HG03139 (cell line): ENCODE measurements around the gene LMX1A.

ENCODE experiments used
- ATAC-seq: cut with Tn5 transposase; IDR thresholded peaks from one replicate; pipeline ENCODE4 v1.9.1; 2021; ENCODE audit not compliant: unreplicated experiment

LMX1A gene

DNA sequence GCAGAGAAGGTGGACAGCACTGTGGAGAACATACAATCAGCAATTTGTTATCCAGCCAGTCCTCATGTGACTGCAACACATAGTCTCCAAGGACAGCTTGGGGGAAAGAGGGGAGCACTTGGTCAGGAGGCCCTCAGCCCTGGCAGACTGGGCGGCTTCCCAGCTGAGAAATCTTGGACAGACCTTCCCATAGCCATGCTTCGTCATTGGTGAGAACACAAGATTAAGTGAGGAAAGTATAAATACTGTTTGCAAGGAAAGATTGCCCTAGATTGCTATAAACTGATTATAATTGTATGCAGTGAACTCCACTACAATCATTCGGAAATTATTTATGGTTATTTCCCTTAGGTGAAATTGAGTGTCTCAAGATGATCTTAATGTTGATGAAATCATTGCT is 131.5 kb downstream of the LMX1A start:
- ATAC-seq, result no peak

DNA sequence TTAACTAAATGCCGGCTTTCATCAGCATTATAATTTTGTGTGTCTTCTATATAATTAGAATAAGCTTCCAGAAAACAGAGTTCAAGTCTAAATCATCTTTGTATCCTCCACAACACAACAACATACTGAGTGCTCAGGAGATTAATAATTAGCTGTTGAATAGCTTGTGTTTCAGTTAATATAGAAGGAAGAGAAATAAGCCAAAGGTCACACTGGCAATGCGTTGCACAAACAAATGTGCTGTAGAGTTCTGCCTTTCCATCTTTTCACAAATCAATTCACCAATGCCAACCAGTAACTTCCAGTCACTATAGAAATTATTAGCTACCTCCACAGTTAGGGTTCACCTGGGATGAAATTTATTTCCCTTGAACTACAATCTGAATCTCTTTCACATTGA is 132.0 kb downstream of the LMX1A start:
- no peak for ATAC-seq

DNA sequence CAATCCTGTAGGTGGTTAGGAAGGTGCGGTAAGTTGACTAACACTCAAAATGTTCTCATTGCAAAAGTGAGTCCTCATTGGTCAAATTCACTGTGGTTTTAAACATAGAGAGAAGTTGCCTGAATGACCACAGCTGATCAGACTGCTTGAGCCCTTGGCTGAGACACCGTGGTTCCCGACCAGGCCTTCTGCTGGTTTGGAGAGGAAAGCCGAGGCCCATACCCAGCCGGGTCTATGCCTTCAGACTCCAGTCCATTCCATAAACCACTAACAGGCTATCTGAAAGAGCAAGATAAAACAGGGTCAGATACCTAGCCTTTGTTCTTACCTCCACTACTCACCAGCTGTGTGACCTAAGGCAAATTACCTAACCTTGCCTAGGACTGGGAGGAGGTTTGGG is 133.9 kb downstream of the LMX1A start:
- no peak for ATAC-seq

DNA sequence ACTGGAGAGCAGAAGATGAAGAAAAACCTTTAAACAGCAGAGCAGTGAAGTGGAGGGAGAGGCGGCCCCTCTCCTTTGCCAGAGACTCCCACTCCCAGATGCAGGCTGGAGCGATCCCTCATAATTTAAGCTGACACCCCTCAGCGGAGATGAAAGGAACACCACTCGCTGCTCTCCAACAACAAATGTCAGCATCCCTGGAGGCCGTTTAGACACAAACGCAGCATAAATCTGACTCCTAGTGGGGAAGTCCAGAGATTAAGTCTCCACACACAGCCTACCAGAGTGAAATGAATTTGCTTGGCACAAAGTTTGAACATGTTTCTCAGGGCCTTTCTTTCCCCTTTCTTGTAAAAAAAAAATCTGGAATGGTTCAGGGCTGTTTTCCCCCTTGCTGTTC is 137.8 kb downstream of the LMX1A start:
- no peak for ATAC-seq

DNA sequence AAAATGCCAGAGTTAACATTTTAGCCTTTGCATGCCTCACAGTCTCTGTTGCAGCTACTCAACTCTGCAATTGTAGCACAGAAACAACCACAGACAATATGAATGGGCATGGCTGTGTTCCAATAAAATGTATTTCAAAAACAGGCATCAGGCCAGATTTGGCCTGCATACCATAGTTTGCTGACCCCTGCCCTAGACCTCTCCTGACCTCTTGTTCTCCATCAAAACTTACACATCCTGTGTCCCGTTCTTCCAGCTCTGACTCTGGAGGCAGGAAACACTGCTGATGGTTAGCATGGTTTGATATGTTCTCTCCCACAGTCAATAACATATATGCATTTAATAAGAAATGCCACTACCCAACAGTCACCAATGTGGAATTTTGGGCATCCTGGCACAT is 138.6 kb downstream of the LMX1A start:
- ATAC-seq, result no peak

DNA sequence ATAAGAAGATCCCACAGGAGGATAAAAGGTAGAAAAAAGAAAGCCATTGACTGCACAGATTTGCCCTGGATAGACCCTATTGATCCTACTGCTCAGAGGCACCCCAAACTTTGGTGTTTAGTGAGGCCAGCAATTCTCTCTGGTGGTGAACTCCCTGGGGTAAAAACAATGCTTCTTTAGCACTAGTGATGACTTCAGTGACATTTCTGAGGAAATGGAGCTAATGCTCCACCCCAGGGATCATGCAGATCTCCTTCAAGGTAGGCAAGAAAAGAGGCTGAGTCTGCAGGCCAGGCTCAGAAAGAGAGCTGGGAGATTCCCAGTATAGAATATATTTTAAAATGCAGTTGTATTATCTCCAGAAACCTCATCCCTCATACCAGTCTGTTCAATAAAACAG is 140.3 kb downstream of the LMX1A start:
- ATAC-seq, result no peak

DNA sequence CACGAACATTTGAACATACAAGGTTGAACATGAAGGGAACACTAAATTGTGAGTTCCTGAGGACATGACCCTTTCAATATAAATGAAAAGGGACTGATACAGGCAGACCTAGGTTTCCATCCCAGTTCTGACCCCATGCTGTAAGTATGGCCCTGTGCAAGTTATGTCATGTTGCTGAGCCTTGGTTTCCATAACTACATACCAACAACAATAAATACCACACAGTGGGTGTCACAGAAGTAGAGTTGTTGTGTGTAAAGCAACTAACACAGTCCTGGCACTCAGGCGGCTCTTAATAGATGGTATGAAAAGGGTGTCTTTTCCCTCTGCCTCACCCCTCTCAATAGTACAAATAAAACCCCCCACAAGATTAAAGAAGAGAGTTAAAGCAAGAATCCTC is 140.8 kb downstream of the LMX1A start:
- no peak for ATAC-seq

DNA sequence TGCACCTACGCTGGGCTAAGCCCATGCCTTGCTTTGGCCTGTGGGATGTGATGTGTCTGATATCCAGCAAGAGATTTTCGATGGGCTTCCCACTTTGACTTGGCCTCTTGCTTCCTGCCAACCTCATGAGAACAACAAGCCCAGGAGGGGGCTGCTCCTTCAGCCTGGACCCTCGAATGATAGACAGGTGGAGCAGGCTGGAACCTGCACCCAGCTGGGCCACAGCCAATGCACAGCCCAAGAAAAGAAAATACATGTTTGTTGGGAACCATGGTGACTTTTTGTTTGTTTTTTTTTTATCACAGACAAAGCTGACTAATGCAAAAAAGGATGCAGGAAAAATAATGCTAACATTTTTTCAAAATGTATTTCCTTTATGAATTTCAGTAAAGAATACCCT is 144.3 kb downstream of the LMX1A start:
- ATAC-seq, result no peak

DNA sequence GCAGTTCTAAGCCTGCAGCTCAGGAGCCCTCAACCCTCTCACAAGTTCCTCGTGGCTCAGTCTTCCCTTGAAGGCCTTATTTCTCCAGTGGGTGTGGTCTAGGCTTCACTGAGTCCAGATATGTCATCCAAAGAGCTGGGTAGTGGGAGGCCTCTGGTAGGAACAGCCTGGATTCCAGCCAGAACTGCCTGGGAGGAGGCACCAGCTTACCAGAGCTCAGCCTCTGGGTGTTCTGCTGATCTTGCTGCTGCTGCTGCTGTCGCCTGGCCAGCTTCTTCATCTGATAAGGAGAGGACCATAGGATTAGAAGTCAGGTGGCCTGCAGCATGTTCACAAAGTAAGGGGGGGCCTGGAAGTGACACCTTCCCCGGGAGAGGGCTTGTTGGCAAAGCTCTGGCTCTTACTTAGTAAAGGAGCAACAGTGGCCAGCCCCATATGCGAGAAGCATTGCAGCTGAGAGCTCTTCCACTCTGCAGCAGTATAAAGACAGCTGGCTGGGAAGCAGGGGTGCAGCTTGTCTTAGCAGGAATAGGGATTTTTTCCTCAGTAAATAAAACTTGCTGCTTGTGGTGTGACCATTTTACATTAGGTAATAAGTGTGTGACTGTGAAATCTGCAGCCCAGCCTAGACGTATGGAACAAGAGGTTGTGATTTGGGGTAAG is 148.5 kb downstream of the LMX1A start:
- no peak for ATAC-seq

DNA sequence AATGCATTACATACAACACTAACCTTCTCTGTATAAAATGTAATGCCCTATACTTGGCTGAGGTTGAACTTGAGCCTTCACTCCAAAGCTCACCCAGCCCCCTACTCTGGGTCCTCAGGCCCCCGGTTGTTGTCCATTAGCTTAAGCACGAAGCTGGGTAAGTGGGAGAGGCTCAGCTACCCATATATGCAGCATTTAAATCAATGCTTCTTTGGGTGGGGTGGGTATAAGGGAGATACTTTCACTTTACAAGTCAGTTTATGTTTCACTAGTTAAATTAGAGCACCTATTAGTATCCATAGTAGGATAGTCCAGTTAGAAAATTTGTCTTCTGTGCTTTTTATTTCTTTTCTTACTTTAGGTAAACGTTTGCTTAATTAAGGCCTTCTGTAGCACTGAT is 151.4 kb downstream of the LMX1A start:
- no peak for ATAC-seq

DNA sequence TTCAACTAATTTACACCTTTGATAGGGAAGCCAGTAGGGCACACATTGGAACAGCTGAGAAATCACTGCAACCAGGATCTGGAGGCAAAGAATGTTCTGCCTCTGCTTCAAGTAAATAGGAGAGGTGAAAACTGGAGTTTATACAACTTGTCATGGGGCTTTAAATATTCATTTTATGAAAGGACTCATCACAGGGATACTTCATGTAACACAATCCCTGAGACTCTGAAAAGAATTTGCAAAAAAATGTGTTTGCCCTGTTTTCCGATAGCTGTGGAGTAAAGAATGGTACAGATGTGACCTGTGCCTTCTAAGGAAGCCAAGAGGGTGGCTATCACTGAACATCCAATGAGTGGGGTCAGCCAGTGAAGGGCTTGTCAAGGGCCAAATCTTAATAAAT is 152.0 kb downstream of the LMX1A start:
- ATAC-seq, result no peak

DNA sequence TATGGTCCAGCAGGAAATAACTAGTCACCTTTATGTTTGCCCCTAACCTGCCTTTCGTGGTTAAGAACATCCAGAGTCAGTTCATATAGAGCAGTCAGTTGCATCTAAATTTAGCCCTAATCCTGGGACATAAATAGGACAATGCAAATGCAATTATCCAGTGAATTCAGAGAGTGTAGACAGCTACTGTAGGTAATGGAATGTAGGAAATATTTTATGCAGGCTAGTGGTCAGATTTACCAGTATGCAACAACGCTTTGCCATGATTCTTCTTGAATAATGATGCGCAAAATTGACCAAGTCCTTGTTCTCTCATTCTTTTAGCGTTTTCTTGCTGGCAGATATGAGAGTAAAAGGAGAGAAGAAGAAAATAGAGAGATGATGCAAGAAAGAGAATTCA is 165.4 kb downstream of the LMX1A start:
- no peak for ATAC-seq

DNA sequence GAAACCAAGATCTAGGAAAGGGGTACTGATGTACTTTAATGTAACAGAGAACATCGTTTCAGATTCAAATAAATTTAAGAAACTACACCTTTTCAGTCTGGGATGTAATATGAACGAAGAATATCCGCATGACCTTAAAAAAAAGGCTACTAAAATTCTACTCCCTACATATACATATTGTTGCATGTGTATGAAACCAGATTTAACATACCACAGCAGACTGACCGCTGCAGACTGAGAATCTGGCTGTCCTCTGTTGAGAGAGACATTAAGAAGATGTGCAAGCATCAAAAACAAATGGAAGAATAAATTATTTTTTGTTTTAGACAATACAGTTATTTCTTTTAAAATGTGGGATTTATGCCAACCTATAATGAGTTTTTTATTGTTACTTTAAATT is 166.6 kb downstream of the LMX1A start:
- no peak for ATAC-seq

DNA sequence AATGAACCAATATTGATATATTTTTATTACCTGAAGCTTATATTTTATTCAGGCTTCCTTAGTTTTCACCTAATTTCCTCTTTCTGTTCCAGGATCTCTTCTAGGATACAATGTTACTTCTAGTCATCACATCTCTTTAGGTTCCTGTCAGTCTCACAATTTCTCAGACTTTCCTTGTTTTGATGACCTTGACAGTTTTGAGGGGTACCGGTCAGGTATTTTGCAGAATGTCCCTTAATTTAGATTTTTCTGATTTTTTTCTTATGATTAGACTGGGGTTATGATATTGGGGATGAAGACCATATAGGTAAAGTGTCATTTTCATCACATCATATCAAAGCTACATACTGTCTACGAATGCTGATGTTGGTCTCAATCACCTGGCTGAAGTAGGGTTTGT is 167.5 kb downstream of the LMX1A start:
- no peak for ATAC-seq

DNA sequence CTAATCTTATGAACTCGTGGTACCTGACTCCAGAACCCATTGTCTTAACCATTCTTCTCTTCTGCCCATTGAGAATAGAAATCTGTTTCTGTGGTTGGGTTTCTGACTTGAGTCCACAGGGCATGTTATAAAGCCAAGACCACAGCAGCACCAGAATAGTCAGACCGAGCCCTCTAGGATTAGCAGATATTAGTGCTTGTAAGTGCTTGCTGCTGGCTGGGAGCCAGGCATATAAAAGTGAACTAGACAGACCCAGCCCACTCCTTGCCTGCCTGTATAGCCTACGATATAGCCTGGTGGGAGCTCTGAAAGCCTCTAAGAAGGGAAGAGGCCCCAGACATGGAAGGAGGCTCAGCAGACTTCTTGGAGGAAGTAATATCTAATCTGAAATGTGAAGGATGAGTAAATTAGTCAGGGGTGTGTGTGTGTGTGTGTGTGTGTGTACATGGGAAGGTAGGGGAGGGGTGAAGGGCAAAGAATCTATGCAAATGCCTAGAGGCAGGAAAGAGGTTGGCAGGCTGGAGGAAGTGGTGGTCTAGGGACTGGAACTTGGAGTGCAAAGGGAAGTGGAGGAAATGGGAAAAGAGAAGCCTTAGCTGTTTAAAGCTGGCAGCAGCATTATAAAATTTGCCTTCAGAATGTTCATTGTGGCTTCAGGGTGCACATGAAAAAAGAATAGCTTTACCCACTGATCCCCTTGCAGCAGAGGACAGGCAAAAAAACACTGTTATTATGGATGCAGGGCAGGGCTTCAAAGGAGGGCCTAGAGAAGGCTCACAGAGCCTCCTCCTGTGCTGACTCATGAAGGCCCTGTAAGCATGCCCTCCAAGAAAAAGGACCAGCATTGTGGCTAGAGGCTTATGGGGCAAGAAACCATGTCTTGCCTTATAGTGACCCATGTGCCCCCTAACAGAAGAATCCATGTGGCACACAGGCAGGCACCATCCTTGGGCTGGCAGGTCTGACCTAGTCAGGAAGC is 169.2 kb downstream of the LMX1A start:
- no peak for ATAC-seq

DNA sequence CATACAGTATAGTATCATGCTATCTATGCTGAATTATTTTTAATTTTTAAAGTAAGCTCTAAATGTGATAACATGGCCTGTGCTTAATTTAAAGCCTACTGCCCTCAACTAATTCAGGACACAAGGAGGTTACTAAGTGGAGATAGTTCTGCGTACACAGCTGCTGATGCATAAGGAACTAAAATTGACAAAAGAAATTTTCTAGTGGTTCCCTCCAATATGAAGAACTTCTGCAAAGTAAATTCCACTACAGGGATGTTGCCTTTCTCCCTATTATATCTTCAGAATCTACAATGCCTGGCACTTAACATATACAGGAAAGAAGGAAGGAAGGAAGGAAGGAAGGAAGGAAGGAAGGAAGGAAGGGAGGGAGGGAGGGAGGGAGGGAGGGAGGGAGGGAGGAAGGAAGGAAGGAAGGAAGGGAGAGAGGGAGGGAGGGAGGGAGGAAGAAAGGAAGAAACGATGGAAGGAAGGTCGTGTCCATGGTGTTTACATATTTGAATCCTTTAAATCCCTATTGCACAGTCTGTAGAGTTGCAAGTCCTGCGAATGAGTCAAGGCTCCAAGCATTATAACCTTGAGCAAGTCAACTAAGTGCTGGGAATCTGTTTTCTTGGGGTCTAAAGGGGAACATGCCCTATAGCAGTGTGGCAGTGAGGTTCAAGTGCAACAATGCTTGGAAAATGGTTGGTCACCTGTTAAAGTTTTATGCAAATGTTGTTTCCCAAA is 171.2 kb downstream of the LMX1A start:
- no peak for ATAC-seq

DNA sequence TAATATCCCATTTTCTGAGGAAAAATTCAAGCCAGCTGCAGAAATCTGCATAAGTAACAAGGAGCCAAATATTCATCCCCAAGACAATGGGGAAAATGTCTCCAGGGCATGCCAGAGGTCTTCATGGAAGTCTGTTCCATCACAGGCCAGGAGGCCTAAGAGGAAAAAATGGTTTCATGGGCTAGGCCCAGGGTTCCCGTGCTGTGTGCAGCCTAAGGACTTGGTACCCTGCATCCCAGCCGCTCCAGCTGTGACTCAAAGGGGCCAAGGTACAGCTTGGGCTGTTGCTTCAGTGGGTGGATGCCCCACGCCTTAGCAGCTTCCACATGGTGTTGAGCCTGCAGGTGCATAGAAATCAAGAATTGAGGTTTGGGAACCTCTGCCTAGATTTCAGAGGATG is 173.5 kb downstream of the LMX1A start:
- no peak for ATAC-seq

DNA sequence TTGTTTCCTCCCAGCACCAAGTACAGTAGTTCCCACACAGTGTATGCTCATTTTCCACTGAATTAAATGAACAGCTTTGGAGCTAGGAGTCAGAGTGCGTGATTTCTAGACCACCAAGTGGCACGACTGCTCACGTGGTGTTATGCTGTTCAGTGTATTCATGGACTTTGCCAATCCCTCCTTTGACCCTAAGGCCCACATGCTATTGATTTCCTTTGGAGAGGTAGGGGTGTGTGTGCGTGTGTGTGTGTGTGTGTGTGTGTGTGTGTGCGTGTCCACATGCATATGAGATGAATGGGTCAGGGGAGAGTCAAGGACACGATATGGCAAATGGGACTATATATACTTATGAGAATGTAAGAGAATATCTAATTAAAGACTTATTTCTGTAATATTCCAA is 177.2 kb downstream of the LMX1A start:
- ATAC-seq, result no peak

DNA sequence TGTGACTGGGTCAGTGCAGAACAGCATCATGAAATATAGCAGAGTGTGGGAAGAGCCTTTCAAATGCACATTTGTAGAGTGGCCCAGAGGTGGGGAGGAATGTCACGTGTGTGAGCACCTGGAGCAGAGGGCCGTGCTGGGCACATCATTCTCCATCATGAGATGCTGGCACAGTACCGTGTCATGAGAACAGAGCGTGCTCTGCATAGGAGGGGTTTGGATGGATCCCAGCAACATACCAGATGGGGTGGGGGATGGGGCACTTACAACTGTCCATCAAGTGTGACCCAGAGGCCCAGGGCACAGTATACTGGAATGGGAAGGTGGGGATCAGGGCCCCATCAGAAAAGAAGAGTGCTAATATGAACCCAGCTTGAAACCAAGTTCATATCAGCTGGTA is 182.0 kb downstream of the LMX1A start:
- no peak for ATAC-seq

DNA sequence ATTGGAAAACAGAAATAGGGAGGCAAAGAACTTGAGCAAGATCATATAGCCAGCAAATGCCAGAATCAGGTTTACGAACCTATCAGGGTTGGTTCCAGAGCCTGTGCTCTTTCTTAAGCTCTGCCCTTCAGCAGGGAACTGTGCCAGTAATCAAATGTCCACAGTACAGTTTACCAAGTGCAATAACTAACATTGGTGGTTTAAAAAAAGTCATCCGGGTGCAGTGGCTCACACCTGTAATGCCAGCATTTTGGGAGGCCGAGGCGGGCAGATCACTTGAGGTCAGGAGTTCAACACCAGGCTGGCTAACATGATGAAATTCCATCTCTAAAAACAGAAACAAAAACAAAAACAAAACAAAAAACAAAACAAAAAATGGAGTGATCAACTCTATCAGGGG is 182.7 kb downstream of the LMX1A start:
- no peak for ATAC-seq

DNA sequence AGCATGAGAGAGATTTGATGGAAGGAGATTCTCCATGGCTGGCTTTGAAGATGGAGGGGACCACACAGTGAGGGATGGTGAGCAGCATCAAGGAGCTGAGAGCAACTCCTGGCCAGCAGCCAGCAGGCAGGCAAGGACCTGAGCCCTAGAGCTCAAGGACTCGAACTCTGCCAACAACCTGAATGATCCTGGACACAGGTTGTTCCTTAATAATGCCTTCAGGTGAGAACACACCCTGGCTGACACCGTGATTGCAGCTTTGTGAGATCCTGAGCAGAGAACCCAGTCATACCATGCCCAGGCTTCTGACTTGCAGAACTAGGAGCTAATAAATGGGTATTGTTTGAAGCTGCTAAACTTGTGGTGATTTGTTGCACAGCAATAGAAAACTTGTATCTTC is 183.1 kb downstream of the LMX1A start:
- no peak for ATAC-seq

DNA sequence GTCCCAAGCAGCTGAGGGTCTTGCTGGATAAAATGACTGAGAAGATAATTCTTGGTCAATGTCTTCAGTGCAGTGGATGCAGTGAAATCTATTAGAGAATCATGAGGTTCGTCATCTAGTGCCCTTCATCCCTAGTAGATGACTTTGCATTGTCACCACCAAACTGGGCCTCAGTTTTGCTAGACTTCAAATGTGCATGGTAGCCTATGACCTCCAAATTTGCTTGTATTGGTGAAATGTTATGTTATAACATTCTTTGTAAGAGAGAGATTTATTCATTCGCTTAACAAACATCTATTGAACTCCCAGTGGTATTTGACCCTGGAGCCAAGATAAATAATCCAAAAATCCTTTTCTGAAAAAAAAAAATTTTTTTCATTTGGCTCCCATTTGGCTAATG is 183.8 kb downstream of the LMX1A start:
- ATAC-seq, result no peak
